CD4-positive, CD25-positive, alpha-beta regulatory T cell (primary cell): ENCODE data around the gene RAD51B. TPM values are rescaled to one million over a fixed set of nuclear protein-coding genes. Genes with fewer than 3 reads are reported as not detected.
A peak's percentile ranks its signal among the peaks of the same experiment; 100 is the strongest.

Experiments used
- ATAC-seq, 2 donors: fragments of 150-1000 bp; cut with Tn5 transposase; one replicate each; pipeline ENCODE4 v1.10.0; 2021; ENCODE audit warnings: low read depth in 2 of 2, moderate number of reproducible peaks in 2 of 2, moderate library complexity in 1 of 2
- DNase-seq, 3 donors: peaks; one replicate each; pipeline versions ENCODE4 v3.0.0 to v3.0.0-alpha.2; 2012 to 2022; ENCODE audit warnings: mixed read lengths in 1 of 3
- H3K27ac ChIP-seq: one replicate; pipeline ENCODE4 v1.7.0; 2013; ENCODE audit warnings: mild to moderate bottlenecking, low read length; ENCODE audit not compliant: insufficient read depth, poor library complexity, severe bottlenecking
- H3K27me3 ChIP-seq: one replicate; pipeline ENCODE4 v1.7.0; 2013; ENCODE audit warnings: low read length; ENCODE audit not compliant: control insufficient read depth, insufficient read depth
- H3K36me3 ChIP-seq: one replicate; pipeline ENCODE4 v1.7.0; 2013; ENCODE audit warnings: mild to moderate bottlenecking, low read length, moderate library complexity; ENCODE audit not compliant: control insufficient read depth, insufficient read depth
- H3K4me1 ChIP-seq: 2 replicates; pipeline ENCODE4 v1.7.0; 2013; ENCODE audit warnings: mild to moderate bottlenecking, low read length; ENCODE audit not compliant: insufficient read depth, control insufficient read depth, poor library complexity, severe bottlenecking
- H3K4me3 ChIP-seq: one replicate; pipeline ENCODE4 v1.7.0; 2013; ENCODE audit warnings: low read depth, mild to moderate bottlenecking, low read length, moderate library complexity
- H3K9me3 ChIP-seq, 2 experiments: 1 replicate in 1 of 2; 2 replicates in 1 of 2; pipeline ENCODE4 v1.7.0; 2013; ENCODE audit warnings: low read length in 2 of 2, mild to moderate bottlenecking in 1 of 2, moderate library complexity in 1 of 2; ENCODE audit not compliant: control insufficient read depth in 2 of 2
- H3K27ac Mint-ChIP-seq, 3 donors: one replicate each; pipeline ENCODE4 v1.8.0; 2020 to 2022; ENCODE audit warnings: mild to moderate bottlenecking in 3 of 3, mixed read lengths in 3 of 3, moderate library complexity in 2 of 3
- H3K27me3 Mint-ChIP-seq: one replicate; pipeline ENCODE4 v1.8.0; 2022; ENCODE audit warnings: mild to moderate bottlenecking, mixed read lengths
- H3K36me3 Mint-ChIP-seq: one replicate; pipeline ENCODE4 v1.8.0; 2020; ENCODE audit warnings: mixed read lengths
- H3K4me1 Mint-ChIP-seq, 4 donors: one replicate each; pipeline ENCODE4 v1.8.0; 2020 to 2022; ENCODE audit warnings: mixed read lengths in 4 of 4, mild to moderate bottlenecking in 1 of 4
- H3K4me3 Mint-ChIP-seq, 4 donors: one replicate each; pipeline ENCODE4 v1.8.0; 2020 to 2022; ENCODE audit warnings: mild to moderate bottlenecking in 4 of 4, mixed read lengths in 4 of 4, moderate library complexity in 3 of 4
- H3K9me3 Mint-ChIP-seq, 7 donors: one replicate each; pipeline ENCODE4 v1.8.0; 2020 to 2022; ENCODE audit warnings: mixed read lengths in 7 of 7, mild to moderate bottlenecking in 3 of 7, moderate library complexity in 2 of 7
- polyA plus RNA-seq, 4 donors: library from polyadenylated mRNA; unstranded; fragments of 300-500 nt; fragmentation: Illumina TruSeq; gene quantifications; one replicate each; pipeline ENCODE4 v1.2.3, GENCODE V29; 2021
- total RNA-seq: library from RNA; stranded (reverse); gene quantifications from one replicate; pipeline ENCODE4 v1.2.3, GENCODE V29; 2022

RAD51B gene
- total and polyA plus RNA-seq, 5 donors from 2014 or later: 19.1 to 40.2 (median 28.1) TPM

- Mint-ChIP-seq H3K36me3 (peaks cover 6% of the 10 kb centered on the region), H3K4me1 (peaks cover 0 to 7% (median 2%) of the 10 kb centered on the region in 4 donors), H3K27ac (peak overlapping the region in 1 of 3 donors; percentile 74), H3K4me3 (no peak overlapping the region), H3K9me3 (peaks cover 0 to 4% (median 0%) of the 10 kb centered on the region in 7 donors), H3K27me3 (no peaks in the 10 kb centered on the region)
- no peaks in the 10 kb centered on the region for H3K9me3 ChIP-seq
- DNase-seq (no peak), ATAC-seq (peak; percentile 61 to 63)
- H3K36me3 ChIP-seq: no peaks in the 10 kb centered on the region
- no peaks in the 10 kb centered on the region for H3K27me3 ChIP-seq
- no peaks in the 10 kb centered on the region for H3K4me1 ChIP-seq
- H3K4me3 ChIP-seq: no peak overlapping the region
- no peak overlapping the region for H3K27ac ChIP-seq
Observed at GRCh38 chr14:68741839-68742470, 922.4 kb downstream of the RAD51B start.

- no peaks in the 10 kb centered on the region for H3K9me3 ChIP-seq
- H3K27ac ChIP-seq: no peak overlapping the region
- H3K27ac Mint-ChIP-seq: peak overlapping the region in 1 of 3 donors; percentile 72
- peaks cover 6% of the 10 kb centered on the region for H3K36me3 Mint-ChIP-seq
- no peak overlapping the region for H3K4me3 Mint-ChIP-seq
- peaks cover 0 to 4% (median 0%) of the 10 kb centered on the region in 7 donors for H3K9me3 Mint-ChIP-seq
- ATAC-seq (no peak), DNase-seq (no peak)
- H3K27me3 Mint-ChIP-seq: no peaks in the 10 kb centered on the region
- no peaks in the 10 kb centered on the region for H3K27me3 ChIP-seq
- peaks cover 0 to 7% (median 2%) of the 10 kb centered on the region in 4 donors for H3K4me1 Mint-ChIP-seq
- no peaks in the 10 kb centered on the region for H3K4me1 ChIP-seq
- H3K36me3 ChIP-seq: no peaks in the 10 kb centered on the region
- no peak overlapping the region for H3K4me3 ChIP-seq
Observed at GRCh38 chr14:68744613-68745012, 925.0 kb downstream of the RAD51B start.

DNA sequence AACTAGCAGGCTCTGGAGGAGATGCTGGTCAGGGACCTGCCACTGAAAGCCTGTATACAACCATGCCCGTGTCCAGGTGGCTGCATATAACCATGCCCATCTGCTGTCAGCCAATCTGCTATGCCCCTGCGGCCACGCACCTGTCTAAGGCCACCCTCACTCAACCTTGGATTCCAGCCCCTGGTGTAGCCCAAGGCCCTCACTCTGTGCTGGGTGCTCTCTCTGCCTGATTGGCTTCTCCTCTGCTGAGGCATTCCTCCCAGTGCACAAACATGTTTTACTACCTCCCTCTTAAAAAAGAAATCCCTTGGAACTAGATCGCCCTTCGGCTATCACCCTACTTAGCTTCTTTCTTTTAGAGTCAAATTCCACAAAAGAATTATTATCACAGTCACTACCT, 927.8 kb downstream of the RAD51B start:
- H3K4me3 Mint-ChIP-seq: no peak overlapping the region
- no peak for ATAC-seq
- H3K36me3 ChIP-seq: no peaks in the 10 kb centered on the region
- peaks cover 0 to 9% (median 4%) of the 10 kb centered on the region in 4 donors for H3K4me1 Mint-ChIP-seq
- H3K27ac Mint-ChIP-seq: peak overlapping the region in 1 of 3 donors; percentile 59
- no peaks in the 10 kb centered on the region for H3K36me3 Mint-ChIP-seq
- H3K4me3 ChIP-seq: no peak overlapping the region
- no peak overlapping the region for H3K27ac ChIP-seq
- no peaks in the 10 kb centered on the region for H3K9me3 Mint-ChIP-seq
- no peaks in the 10 kb centered on the region for H3K27me3 Mint-ChIP-seq
- H3K4me1 ChIP-seq: no peaks in the 10 kb centered on the region
- no peaks in the 10 kb centered on the region for H3K9me3 ChIP-seq
- no peak for DNase-seq
- no peaks in the 10 kb centered on the region for H3K27me3 ChIP-seq

- Histone ChIP-seq H3K36me3 (no peaks in the 10 kb centered on the region), H3K27me3 (no peaks in the 10 kb centered on the region), H3K4me3 (no peak overlapping the region), H3K9me3 (no peaks in the 10 kb centered on the region), H3K4me1 (no peaks in the 10 kb centered on the region), H3K27ac (no peak overlapping the region)
- Mint-ChIP-seq H3K27ac (peak overlapping the region in 1 of 3 donors; percentile 36), H3K4me1 (peaks cover 0 to 9% (median 5%) of the 10 kb centered on the region in 4 donors), H3K4me3 (no peak overlapping the region), H3K36me3 (no peaks in the 10 kb centered on the region), H3K27me3 (no peaks in the 10 kb centered on the region), H3K9me3 (no peaks in the 10 kb centered on the region)
- no peak for ATAC-seq
- DNase-seq: no peak
Observed at GRCh38 chr14:68748260-68748659, 928.7 kb downstream of the RAD51B start.

DNA sequence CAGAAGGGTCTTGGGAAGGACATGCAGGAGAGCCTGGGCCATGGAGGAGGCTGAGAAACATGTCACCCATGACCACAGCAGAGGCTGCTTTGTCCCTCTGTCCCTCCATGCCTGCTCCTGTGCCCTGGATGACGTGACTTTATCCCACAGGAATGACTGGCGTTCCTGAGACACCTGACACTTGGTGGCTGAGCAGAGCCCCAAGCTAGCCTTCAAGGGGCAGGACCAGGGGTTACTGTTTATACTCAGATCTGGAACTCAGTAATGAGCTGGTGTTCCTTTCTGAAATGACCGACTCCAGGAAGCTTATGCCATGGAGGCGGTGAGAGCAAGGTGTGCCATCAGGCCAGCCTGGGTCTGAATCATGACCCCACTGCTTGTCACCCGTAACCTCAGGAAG, 929.1 kb downstream of the RAD51B start:
- H3K4me3 ChIP-seq: no peak overlapping the region
- no peaks in the 10 kb centered on the region for H3K36me3 ChIP-seq
- no peaks in the 10 kb centered on the region for H3K9me3 ChIP-seq
- no peak for DNase-seq
- H3K4me3 Mint-ChIP-seq: no peak overlapping the region
- H3K27ac ChIP-seq: no peak overlapping the region
- no peaks in the 10 kb centered on the region for H3K36me3 Mint-ChIP-seq
- H3K4me1 ChIP-seq: no peaks in the 10 kb centered on the region
- no peaks in the 10 kb centered on the region for H3K27me3 Mint-ChIP-seq
- H3K27ac Mint-ChIP-seq: no peak overlapping the region
- ATAC-seq: no peak
- H3K4me1 Mint-ChIP-seq: peaks cover 0 to 9% (median 5%) of the 10 kb centered on the region in 4 donors
- no peaks in the 10 kb centered on the region for H3K27me3 ChIP-seq
- no peaks in the 10 kb centered on the region for H3K9me3 Mint-ChIP-seq

GRCh38 chr14:68749487-68750475, 930.2 kb downstream of the RAD51B start:
- Mint-ChIP-seq H3K27ac (no peak overlapping the region), H3K36me3 (no peaks in the 10 kb centered on the region), H3K4me3 (no peak overlapping the region), H3K9me3 (no peaks in the 10 kb centered on the region), H3K27me3 (no peaks in the 10 kb centered on the region), H3K4me1 (peaks cover 0 to 9% (median 4%) of the 10 kb centered on the region in 4 donors)
- Histone ChIP-seq H3K36me3 (no peaks in the 10 kb centered on the region), H3K9me3 (no peaks in the 10 kb centered on the region), H3K4me1 (no peaks in the 10 kb centered on the region), H3K27me3 (no peaks in the 10 kb centered on the region), H3K27ac (no peak overlapping the region), H3K4me3 (no peak overlapping the region)
- DNase-seq (no peak), ATAC-seq (no peak)

DNA sequence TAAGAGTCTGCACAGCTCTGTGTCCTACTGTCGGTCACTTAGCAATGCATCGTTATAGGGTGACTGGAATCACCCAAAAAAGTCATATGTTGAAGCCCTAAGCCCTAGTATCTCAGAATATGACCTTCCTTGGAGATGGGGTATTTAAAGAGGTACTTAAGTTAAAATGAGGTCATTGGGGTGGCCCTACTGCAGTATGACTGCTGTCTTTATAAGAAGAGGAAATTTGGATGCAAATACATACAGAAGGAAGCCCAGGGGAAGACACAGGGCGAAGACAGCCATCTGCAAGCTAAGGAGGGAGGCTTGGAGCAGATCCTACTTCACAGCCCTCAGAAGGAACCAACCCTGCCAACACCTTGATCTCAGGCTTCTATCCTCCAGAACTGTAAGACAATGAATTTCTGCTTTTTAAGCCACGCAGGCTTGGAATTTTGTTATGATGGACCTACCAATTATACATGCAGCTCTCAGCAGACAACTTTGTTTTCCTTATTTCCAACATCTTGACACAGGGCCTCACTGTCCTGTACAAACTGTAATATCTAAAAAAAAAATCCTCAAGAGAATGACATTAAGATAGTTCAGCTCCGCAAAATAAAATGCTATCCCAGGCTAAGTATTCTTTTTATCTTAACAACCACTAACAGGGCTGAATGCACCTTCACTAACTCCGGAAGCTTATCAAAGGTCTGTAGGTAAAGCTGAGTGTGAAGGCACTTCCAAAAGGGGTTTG, 932.9 kb downstream of the RAD51B start:
- H3K4me3 ChIP-seq: no peak overlapping the region
- Mint-ChIP-seq H3K36me3 (no peaks in the 10 kb centered on the region), H3K9me3 (no peaks in the 10 kb centered on the region), H3K27ac (no peak overlapping the region), H3K4me1 (peaks cover 4 to 21% (median 10%) of the 10 kb centered on the region in 4 donors), H3K4me3 (no peak overlapping the region), H3K27me3 (no peaks in the 10 kb centered on the region)
- ATAC-seq: no peak
- H3K27ac ChIP-seq: no peak overlapping the region
- DNase-seq: no peak
- no peaks in the 10 kb centered on the region for H3K36me3 ChIP-seq
- no peaks in the 10 kb centered on the region for H3K9me3 ChIP-seq
- peaks cover 2% of the 10 kb centered on the region for H3K4me1 ChIP-seq
- H3K27me3 ChIP-seq: no peaks in the 10 kb centered on the region
